Neural cell (in vitro differentiated cells): ENCODE data around the gene ZNF75A. TPM values are rescaled to one million over a fixed set of nuclear protein-coding genes. Genes with fewer than 3 reads are reported as not detected.

Experiments
- H2AFZ ChIP-seq: fragments of 200-600, 300-800 bp; sonication (generic), shearing (Covaris generic); 2 replicates; pipeline ENCODE4 v1.6.0; 2014; ENCODE audit warnings: low read depth, mild to moderate bottlenecking, antibody characterized with exemption, low read length, moderate library complexity
- H3F3A ChIP-seq: fragments of 200-600 bp; shearing (Covaris generic); 2 replicates; pipeline ENCODE4 v1.6.1; 2016; ENCODE audit warnings: mild to moderate bottlenecking, moderate library complexity, mixed read lengths, antibody characterized with exemption, low read length; ENCODE audit not compliant: insufficient read depth, poor library complexity, severe bottlenecking
- H3K27ac ChIP-seq: fragments of 200-600, 300-800 bp; sonication (generic), shearing (Covaris generic); 2 replicates; pipeline ENCODE4 v1.5.1; 2014; ENCODE audit warnings: mild to moderate bottlenecking, low read length, moderate library complexity
- H3K27me3 ChIP-seq: fragments of 300-800, 200-600 bp; sonication (generic), shearing (Covaris generic); 2 replicates; pipeline ENCODE4 v1.6.0; 2014; ENCODE audit warnings: mild to moderate bottlenecking, low read depth, low read length, moderate library complexity; ENCODE audit not compliant: insufficient read depth
- H3K36me3 ChIP-seq: fragments of 300-800, 200-600 bp; sonication (generic), shearing (Covaris generic); 2 replicates; pipeline ENCODE4 v1.5.1; 2014; ENCODE audit warnings: mild to moderate bottlenecking, antibody characterized with exemption, low read length, moderate library complexity; ENCODE audit not compliant: insufficient read depth
- H3K4me2 ChIP-seq: fragments of 300-800, 200-600 bp; sonication (generic), shearing (Covaris generic); 2 replicates; pipeline ENCODE4 v1.6.0; 2014; ENCODE audit warnings: mild to moderate bottlenecking, low read length
- H3K4me3 ChIP-seq: fragments of 300-800, 200-600 bp; sonication (generic), shearing (Covaris generic); 2 replicates; pipeline ENCODE4 v1.5.1; 2014; ENCODE audit warnings: mild to moderate bottlenecking, low read length, moderate library complexity
- H3K79me2 ChIP-seq: fragments of 200-600 bp; shearing (Covaris generic); replicated peaks from 2 replicates; pipeline ENCODE4 v1.6.0; 2014; ENCODE audit warnings: mild to moderate bottlenecking, low read length, moderate library complexity; ENCODE audit not compliant: insufficient read depth
- H3K9ac ChIP-seq: fragments of 300-800, 200-600 bp; sonication (generic), shearing (Covaris generic); 2 replicates; pipeline ENCODE4 v1.6.1; 2016; ENCODE audit warnings: mild to moderate bottlenecking, low read length, mixed read lengths
- H3K9me2 ChIP-seq: fragments of 200-600 bp; shearing (Covaris generic); 2 replicates; pipeline ENCODE4 v1.6.1; 2016; ENCODE audit warnings: mild to moderate bottlenecking, low read length, mixed read lengths; ENCODE audit not compliant: insufficient read depth
- H3K9me3 ChIP-seq: fragments of 200-600, 300-800 bp; sonication (generic), shearing (Covaris generic); 2 replicates; pipeline ENCODE4 v1.6.1; 2016; ENCODE audit warnings: mild to moderate bottlenecking, mixed run types, low read length, moderate library complexity, mixed read lengths
- H4K20me1 ChIP-seq: fragments of 200-600 bp; shearing (Covaris generic); 2 replicates; pipeline ENCODE4 v1.6.1; 2016; ENCODE audit warnings: mild to moderate bottlenecking, mixed run types; ENCODE audit not compliant: insufficient read depth
- CTCF ChIP-seq: fragments of 450-650 bp; IDR thresholded peaks from 2 replicates; pipeline ENCODE4 v1.5.1; 2014; ENCODE audit warnings: antibody characterized with exemption, mild to moderate bottlenecking, moderate library complexity; ENCODE audit not compliant: poor library complexity, severe bottlenecking
- EP300 ChIP-seq: fragments of 450-650 bp; conservative IDR thresholded peaks from 2 replicates; pipeline ENCODE4 v1.6.1; 2014; ENCODE audit warnings: antibody characterized with exemption, mild to moderate bottlenecking, moderate library complexity; ENCODE audit not compliant: poor library complexity, severe bottlenecking
- EZH2 ChIP-seq: fragments of 200-600, 300-800 bp; shearing (Covaris generic), sonication (generic); IDR thresholded peaks from 2 replicates; pipeline ENCODE4 v1.6.1; 2014; ENCODE audit warnings: antibody characterized with exemption, low read length, borderline replicate concordance, mild to moderate bottlenecking; ENCODE audit not compliant: insufficient read depth, poor library complexity, severe bottlenecking
- MXI1 ChIP-seq: fragments of 450-650 bp; conservative IDR thresholded peaks from 2 replicates; pipeline ENCODE4 v1.6.1; 2014; ENCODE audit warnings: antibody characterized with exemption, mild to moderate bottlenecking; ENCODE audit not compliant: poor library complexity, severe bottlenecking
- POLR2AphosphoS5 ChIP-seq: IDR thresholded peaks from 2 replicates; pipeline ENCODE4 v1.6.1; 2012
- RAD21 ChIP-seq: fragments of 450-650 bp; conservative IDR thresholded peaks from 2 replicates; pipeline ENCODE4 v1.6.1; 2014; ENCODE audit warnings: antibody characterized with exemption, mild to moderate bottlenecking, moderate library complexity
- REST ChIP-seq: IDR thresholded peaks from 2 replicates; pipeline ENCODE4 v1.6.1; 2012; ENCODE audit warnings: borderline replicate concordance
- SMC3 ChIP-seq: fragments of 450-650 bp; conservative IDR thresholded peaks from 2 replicates; pipeline ENCODE4 v1.6.1; 2014; ENCODE audit warnings: antibody characterized with exemption, mild to moderate bottlenecking, moderate library complexity; ENCODE audit not compliant: poor library complexity
- TAF1 ChIP-seq: IDR thresholded peaks from 2 replicates; pipeline ENCODE4 v1.6.1; 2012; ENCODE audit warnings: low read depth
- polyA plus RNA-seq: library from polyadenylated mRNA; depleted of rRNA; stranded (reverse); fragments of >200 nt; gene quantifications from 2 replicates; pipeline ENCODE4 v1.2.3, GENCODE V29; 2014

Gene ZNF75A
- polyA plus RNA-seq, 1 donor from 2014 or later = 76.0 TPM

GRCh38 chr16:3356118-3356517 is 50.8 kb downstream of the ZNF75A start:
- Histone ChIP-seq H2AFZ (no peak overlapping the region), H3K9me3 (no peaks in the 10 kb centered on the region), H3F3A (no peaks in the 10 kb centered on the region), H3K27ac (no peak overlapping the region), H4K20me1 (no peaks in the 10 kb centered on the region), H3K4me2 (no peak overlapping the region), H3K36me3 (no peaks in the 10 kb centered on the region), H3K27me3 (no peaks in the 10 kb centered on the region), H3K9ac (no peak overlapping the region), H3K9me2 (no peaks in the 10 kb centered on the region), H3K4me3 (no peak overlapping the region), H3K79me2 (no peaks in the 10 kb centered on the region)
- TF ChIP-seq TAF1 (no peak), CTCF (no peak), RAD21 (no peak), SMC3 (no peak), REST (no peak), POLR2AphosphoS5 (no peak), EP300 (no peak), MXI1 (no peak), EZH2 (no peak)

- H3K9ac ChIP-seq = no peak overlapping the region
- no peaks in the 10 kb centered on the region for H3K27me3 ChIP-seq
- H4K20me1 ChIP-seq = no peaks in the 10 kb centered on the region
- no peak overlapping the region for H3K4me2 ChIP-seq
- no peak for TF ChIP-seq TAF1
- TF ChIP-seq CTCF = no peak
- no peak for TF ChIP-seq MXI1
- TF ChIP-seq RAD21 = no peak
- no peak for TF ChIP-seq SMC3
- TF ChIP-seq REST = no peak
- TF ChIP-seq POLR2AphosphoS5 = no peak
- no peak for TF ChIP-seq EP300
- no peaks in the 10 kb centered on the region for H3K79me2 ChIP-seq
- no peaks in the 10 kb centered on the region for H3F3A ChIP-seq
- H2AFZ ChIP-seq = no peak overlapping the region
- no peak overlapping the region for H3K27ac ChIP-seq
- no peaks in the 10 kb centered on the region for H3K9me2 ChIP-seq
- H3K36me3 ChIP-seq = no peaks in the 10 kb centered on the region
- H3K9me3 ChIP-seq = no peaks in the 10 kb centered on the region
- no peak overlapping the region for H3K4me3 ChIP-seq
These were observed 53.6 kb downstream of the ZNF75A start for GRCh38 chr16:3358871-3359270.
